AG09319 (cell line): ENCODE data around the gene TSPEAR.

ENCODE experiments used
- DNase-seq: peaks from one replicate; pipeline ENCODE4 v3.0.0-alpha.2; 2010; ENCODE audit warnings: low read depth; ENCODE audit errors: extremely low read depth
- TF ChIP-seq, protein P1 (sequence below): IDR thresholded peaks from 2 replicates; pipeline ENCODE4 v1.5.1; 2011; ENCODE audit warnings: low read depth, mild to moderate bottlenecking, inconsistent platforms, low read length, moderate library complexity

TSPEAR gene

DNA sequence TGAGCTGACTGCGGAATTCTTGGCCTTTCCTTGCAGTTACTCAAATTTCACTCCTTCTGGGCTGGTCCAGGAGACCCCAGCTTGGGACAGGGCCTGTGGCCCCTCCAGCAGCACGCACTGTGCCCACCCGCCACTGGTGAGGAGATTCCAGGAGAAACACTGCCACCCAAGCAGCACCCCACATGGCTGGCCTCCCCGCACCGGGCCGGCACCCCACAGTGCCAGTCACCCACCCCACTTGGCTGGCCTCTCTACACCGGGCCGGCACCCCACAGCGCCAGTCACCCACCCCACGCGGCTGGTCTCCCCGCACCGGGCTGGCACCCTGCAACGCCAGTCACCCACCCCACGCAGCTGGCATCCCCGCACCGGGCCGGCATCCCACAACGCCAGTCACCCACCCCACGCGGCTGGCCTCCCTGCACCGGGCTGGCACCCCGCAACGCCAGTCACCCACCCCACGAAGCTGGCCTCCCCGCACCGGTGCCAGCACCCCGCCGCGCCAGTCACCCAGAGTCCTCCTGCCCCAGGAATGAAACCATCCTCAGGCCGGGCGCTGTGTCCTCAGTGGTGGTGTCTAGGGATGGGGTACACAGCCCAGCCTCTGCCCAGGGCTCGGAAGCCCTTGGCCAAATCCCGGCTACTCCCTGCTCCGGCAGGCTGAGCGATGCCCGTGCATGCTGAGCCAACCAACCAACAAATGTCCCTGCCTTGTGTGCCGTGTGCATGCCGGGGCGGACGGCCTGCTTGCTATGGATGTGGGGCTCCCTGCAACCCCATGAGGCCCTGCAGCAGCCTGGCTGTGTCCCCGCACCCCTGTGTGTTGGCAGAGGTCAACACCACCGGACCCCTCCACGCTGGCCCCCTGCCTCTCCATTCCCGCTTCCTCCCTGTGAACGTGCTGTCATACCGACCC lies 38.6 kb upstream of the TSPEAR start:
- TF ChIP-seq, protein P1, sequence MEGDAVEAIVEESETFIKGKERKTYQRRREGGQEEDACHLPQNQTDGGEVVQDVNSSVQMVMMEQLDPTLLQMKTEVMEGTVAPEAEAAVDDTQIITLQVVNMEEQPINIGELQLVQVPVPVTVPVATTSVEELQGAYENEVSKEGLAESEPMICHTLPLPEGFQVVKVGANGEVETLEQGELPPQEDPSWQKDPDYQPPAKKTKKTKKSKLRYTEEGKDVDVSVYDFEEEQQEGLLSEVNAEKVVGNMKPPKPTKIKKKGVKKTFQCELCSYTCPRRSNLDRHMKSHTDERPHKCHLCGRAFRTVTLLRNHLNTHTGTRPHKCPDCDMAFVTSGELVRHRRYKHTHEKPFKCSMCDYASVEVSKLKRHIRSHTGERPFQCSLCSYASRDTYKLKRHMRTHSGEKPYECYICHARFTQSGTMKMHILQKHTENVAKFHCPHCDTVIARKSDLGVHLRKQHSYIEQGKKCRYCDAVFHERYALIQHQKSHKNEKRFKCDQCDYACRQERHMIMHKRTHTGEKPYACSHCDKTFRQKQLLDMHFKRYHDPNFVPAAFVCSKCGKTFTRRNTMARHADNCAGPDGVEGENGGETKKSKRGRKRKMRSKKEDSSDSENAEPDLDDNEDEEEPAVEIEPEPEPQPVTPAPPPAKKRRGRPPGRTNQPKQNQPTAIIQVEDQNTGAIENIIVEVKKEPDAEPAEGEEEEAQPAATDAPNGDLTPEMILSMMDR: no peak
- no peak for DNase-seq

DNA sequence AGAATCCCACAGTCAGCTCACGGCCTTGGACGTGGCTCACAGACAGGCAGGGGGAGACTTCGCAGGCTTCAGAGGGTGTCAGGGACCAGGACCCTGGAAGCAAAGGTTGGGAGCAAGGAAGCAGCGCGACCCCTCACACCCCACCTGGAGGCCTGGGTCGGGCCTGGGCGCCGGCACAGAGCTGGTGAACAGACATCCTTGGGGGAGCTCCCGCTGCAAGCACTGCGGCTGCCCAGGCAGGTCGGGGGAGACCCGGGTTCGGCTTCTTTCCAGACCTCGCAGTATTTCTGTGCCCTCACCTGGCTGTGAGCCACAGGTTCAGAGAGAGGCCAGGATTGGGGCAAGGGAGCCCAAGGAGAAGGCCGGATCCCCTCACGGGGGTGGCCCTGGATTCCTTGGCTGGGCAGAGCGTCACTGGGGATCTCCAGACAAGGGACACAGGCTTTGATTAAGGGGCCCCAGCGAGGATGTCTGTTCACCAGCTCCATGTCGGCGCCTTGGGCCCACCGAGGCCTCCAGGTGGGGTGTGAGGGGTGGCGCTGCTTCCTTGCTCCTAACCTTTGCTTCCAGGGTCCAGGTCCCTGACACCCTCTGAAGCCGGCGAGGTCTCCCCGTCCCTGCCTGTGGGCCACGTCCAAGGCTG lies 37.9 kb upstream of the TSPEAR start:
- DNase-seq: no peak
- TF ChIP-seq, protein P1: no peak

DNA sequence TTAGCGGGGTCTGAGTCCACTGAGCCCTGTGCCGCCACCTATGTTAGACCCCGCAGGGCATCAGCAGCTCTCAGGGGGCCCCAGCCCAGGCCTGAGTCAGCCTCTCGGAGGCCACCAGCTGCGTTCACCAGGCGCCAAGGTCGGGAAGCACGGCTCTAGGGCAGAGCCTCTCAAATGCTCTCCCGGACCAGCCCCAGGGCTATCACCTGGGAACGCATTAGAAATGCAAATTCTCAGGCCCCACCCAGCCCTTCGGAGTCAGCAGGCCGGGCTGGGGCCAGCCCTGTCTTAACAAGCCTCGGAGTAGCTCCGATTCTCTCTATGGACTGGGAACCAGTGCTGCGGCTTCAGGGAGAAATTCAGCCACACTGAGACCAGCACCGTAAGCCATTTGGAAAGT lies 37.2 kb upstream of the TSPEAR start:
- TF ChIP-seq, protein P1: no peak
- no peak for DNase-seq

DNA sequence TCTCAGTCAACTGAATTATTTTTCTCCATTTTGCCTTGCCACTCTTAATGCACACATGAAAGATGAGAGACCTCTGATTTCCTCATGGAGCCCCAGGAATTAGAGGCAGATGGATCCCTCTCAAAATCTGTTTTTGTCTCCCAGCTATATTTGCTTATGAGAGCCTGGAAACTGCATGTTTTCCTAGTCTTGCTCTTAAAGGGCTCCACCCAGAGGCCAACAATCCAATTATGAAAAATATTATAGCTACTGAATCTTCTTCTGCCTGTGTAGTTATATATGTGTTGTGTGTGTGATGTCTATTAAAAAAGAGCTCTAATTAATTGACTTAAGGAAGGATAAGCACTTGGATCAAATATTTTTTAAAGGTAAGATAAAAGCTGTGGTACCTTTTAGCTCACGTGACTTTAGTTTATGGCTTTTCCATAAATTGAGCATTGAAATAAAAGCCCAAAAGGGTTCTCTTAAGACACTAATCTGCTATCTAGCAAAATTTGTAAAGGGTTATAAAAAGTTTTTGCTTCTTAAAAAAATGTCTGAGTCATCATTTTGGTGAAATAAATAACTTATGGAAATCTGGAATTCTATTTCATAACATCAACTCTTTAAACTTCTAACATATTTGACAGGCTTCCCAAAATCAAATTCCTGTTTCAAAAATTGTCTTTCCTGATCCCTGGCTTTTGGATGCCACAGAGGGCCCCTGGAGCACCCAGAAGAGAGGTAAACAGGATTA lies 31.2 kb upstream of the TSPEAR start:
- no peak for DNase-seq
- TF ChIP-seq, protein P1: peak; percentile 11

DNA sequence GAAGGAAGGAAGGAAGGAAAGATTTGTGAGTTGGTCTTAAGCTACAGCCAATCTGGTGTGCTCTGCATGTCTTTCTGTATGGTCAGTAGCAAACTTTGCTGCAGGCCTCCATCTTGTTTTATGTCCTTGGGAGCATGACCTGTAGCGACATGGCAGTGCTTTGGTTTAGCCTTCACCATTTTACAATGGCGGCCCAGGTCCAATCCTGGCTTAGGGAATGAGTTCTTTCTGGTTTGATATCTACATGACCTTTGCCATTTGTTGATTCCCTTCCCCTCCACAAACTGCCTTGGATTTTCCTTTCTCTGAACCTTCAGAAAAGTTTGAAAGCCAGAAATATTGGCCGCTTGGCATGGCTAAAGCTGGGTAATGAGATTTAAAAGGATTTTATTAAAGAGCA lies 30.5 kb upstream of the TSPEAR start:
- DNase-seq: no peak
- TF ChIP-seq, protein P1: no peak

DNA sequence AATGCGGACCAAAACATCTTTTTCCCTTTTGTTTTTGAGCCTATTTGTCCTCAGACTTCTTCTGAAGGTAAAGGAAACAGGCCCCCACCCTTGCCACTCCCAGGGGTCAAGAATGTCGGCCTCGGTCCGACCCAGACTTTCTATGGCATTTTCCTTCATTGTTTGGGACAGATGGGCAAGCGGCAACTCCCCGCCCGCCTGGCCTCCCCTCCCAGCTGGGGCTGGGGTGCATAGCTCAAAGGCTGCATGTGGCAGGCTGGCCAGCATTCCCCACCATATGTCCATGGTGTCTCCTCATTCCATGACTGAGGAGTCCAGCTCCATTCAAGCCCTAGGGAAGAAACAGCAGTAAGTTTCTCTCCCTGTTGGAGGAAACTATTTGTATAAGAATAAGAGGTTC lies 29.4 kb upstream of the TSPEAR start:
- TF ChIP-seq, protein P1: no peak
- DNase-seq: no peak

DNA sequence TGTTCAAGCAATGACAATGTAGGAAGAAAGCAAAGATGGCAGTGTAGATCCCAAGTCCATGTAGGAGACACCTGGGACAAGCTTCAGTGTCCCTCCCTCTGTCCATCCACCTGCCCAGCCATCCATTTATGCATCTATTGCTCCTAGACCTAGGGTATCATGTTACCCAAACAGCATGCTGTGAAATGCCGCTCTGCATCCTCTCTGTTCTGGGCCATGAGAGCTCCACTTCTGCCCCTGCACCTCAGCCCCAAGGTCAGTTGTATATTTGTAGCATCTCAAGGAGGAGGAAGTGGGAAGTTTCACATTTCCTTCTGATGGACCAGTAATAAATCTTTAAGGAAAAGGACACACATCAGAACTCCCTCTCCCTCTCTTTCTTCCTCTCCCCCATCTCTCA lies 27.9 kb upstream of the TSPEAR start:
- DNase-seq: no peak
- TF ChIP-seq, protein P1: no peak
